ENCODE measurements around the gene MST1R. TPM values are rescaled to one million over a fixed set of nuclear protein-coding genes. Genes with fewer than 3 reads are reported as not detected.

Gene MST1R
- total RNA-seq (2014; rRNA removed) = 39.0 and 70.6 TPM in 2 replicates
- Bru-seq, nascent RNA = percentile 89 among the genes with signal in this experiment
- percentile 86 among the genes with signal in this experiment for BruChase-seq, experiment 1, labeled RNA remaining after a 6-hour chase
- percentile 87 among the genes with signal in this experiment for BruChase-seq, experiment 2, labeled RNA remaining after a 2-hour chase
- long read RNA-seq, full-length matches to known transcripts = 133 of 424 reads
- long read RNA-seq, partial matches to known transcripts = 140 of 424 reads
- long read RNA-seq, other reads (novel, unspliced or antisense) = 151 of 424 reads

- TSS peak; percentile 73 for BruUV-seq (replicated peaks)
- no peaks in the 10 kb centered on the region for H3K27me3 ChIP-seq (ENCODE audit: low read length)
- DNase-seq = peak; percentile 98
- H3K4me1 ChIP-seq (ENCODE audit: insufficient read depth, low read length) = peaks cover 71% of the 10 kb centered on the region
- TF ChIP-seq EZH2 (IDR thresholded peaks at IDR 0.05; ENCODE audit: low read length, unreplicated experiment) (no peak), EZH2phosphoT487 (IDR thresholded peaks at IDR 0.05; ENCODE audit: borderline replicate concordance, low read length) (no peak), CTCF (conservative IDR thresholded peaks at IDR 0.05; ENCODE audit: low read depth, low read length) (no peak)
- peak within 1 kb of the TSS; percentile 99 for H3K4me2 ChIP-seq (ENCODE audit: low read length)
- H3K27ac ChIP-seq (ENCODE audit: low read length) = peak within 1 kb of the TSS; percentile 99
- H3K4me3 ChIP-seq (ENCODE audit: low read length) = peak within 1 kb of the TSS; percentile 74
- H3F3A ChIP-seq (ENCODE audit: low read length, unreplicated experiment) = peaks cover 11% of the 10 kb centered on the region
- intact Hi-C loops (cut with micrococcal nuclease) = loop anchor here (5.0 kb wide), 1 partner anchor 116 kb away; the partner anchor contains the start of gene IP6K1
- no peaks in the 10 kb centered on the region for H3K9me3 ChIP-seq (ENCODE audit: low read length)
- peak; percentile 58 for ATAC-seq
- no peaks in the 10 kb centered on the region for H3K9me2 ChIP-seq (replicated peaks; ENCODE audit: low read length)
- peaks cover 3% of the 10 kb centered on the region for H3K36me3 ChIP-seq (ENCODE audit: low read depth, low read length)
- no peaks in the 10 kb centered on the region for H4K20me1 ChIP-seq (ENCODE audit: low read length)
- POLR2A ChIA-PET (ENCODE audit: unreplicated experiment) = interaction anchor here (0.5 to 0.7 kb wide), 3 partner anchors 9 to 117 kb away, joined by 4 to 6 read pairs (median 5); partner anchors contain the start of genes IP6K1 and MON1A
- peaks cover 55% of the 10 kb centered on the region for H3K79me2 ChIP-seq (ENCODE audit: low read length)
- CTCF ChIA-PET = no interaction called here
- H2AFZ ChIP-seq (ENCODE audit: low read length) = peak within 1 kb of the TSS; percentile 49; the same call in 1 of the 2 replicates
- H3K9ac ChIP-seq (ENCODE audit: low read length) = peak within 1 kb of the TSS; percentile 84
Observed at GRCh38 chr3:49903451-49904424, at the start of gene MST1R. Gene MST1R (minus strand): TSS chr3:49903873. CDS start chr3:49903609, 264 bp downstream.

GRCh38 chr3:49952924-49953323 is 49.3 kb upstream of the MST1R start:
- no peak overlapping the region for H3K9ac ChIP-seq (ENCODE audit: low read length)
- no peak overlapping the region for H3K4me3 ChIP-seq (ENCODE audit: low read length)
- no peaks in the 10 kb centered on the region for H3K9me2 ChIP-seq (replicated peaks; ENCODE audit: low read length)
- no peak overlapping the region for H3K4me2 ChIP-seq (ENCODE audit: low read length)
- H2AFZ ChIP-seq (ENCODE audit: low read length) = no peak overlapping the region
- H3K36me3 ChIP-seq (ENCODE audit: low read depth, low read length) = no peaks in the 10 kb centered on the region
- 0 out of 2 replicates have a peak, but pooled peaks cover 5% of the 10 kb centered on the region for H3K4me1 ChIP-seq (ENCODE audit: insufficient read depth, low read length)
- DNase-seq = no peak
- no TSS peak for BruUV-seq (replicated peaks)
- POLR2A ChIA-PET (ENCODE audit: unreplicated experiment) = no interaction called here
- ATAC-seq = no peak
- intact Hi-C loops (cut with micrococcal nuclease) = no loop called here
- no peaks in the 10 kb centered on the region for H3F3A ChIP-seq (ENCODE audit: low read length, unreplicated experiment)
- H3K79me2 ChIP-seq (ENCODE audit: low read length) = peaks cover 95% of the 10 kb centered on the region
- H3K9me3 ChIP-seq (ENCODE audit: low read length) = no peaks in the 10 kb centered on the region
- TF ChIP-seq EZH2 (IDR thresholded peaks at IDR 0.05; ENCODE audit: low read length, unreplicated experiment) (no peak), EZH2phosphoT487 (IDR thresholded peaks at IDR 0.05; ENCODE audit: borderline replicate concordance, low read length) (no peak), CTCF (conservative IDR thresholded peaks at IDR 0.05; ENCODE audit: low read depth, low read length) (no peak)
- peaks cover 13% of the 10 kb centered on the region; the same call in 1 of the 2 replicates for H4K20me1 ChIP-seq (ENCODE audit: low read length)
- no peaks in the 10 kb centered on the region for H3K27me3 ChIP-seq (ENCODE audit: low read length)
- CTCF ChIA-PET = no interaction called here
- H3K27ac ChIP-seq (ENCODE audit: low read length) = no peak overlapping the region

All from PC-3 (cell line).